ENCODE measurements around the gene MID1.

DNA sequence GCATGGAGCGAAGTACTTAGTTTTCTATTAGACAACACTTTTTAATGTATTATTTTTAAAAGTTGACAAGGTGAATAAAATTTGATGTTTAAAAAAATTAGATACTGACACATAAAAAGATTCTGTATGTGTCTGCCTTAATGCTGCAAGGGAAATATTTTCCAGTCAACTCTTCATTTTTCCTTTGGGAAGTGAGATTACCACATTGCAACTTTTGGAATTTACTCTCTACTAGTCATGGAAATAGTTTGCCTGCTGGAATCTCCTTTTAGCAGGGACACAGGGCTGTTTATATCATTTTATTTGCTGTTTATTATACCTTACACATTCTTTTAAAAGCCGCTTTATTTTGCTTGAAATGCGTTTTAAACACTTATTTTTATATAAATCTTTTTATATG, 135.1 kb downstream of the MID1 start:
- TF ChIP-seq ZNF274 (IDR thresholded peaks at IDR 0.05; ENCODE audit: low read depth, low read length) = no peak
- no peak for TF ChIP-seq YY1 (IDR thresholded peaks at IDR 0.05; ENCODE audit: insufficient read depth, insufficient read length)

Measured in NT2/D1 (cell line).